ENCODE data around the gene NAA20.

- TF ChIP-seq CTCF (IDR thresholded peaks at IDR 0.05) (no peak), EZH2 (IDR thresholded peaks at IDR 0.05; ENCODE audit: borderline replicate concordance, insufficient read depth, low read depth, low read length, poor library complexity, severe bottlenecking) (no peak)
These were observed 2.0 kb downstream of the NAA20 start for GRCh38 chr20:20019123-20019522.
